ENCODE results near the gene TCF12. TPM values are rescaled to one million over a fixed set of nuclear protein-coding genes. Genes with fewer than 3 reads are reported as not detected.

The TCF12 gene
- polyA plus RNA-seq, 3 donors = 15.8 to 52.5 (median 27.6) TPM

GRCh38 chr15:57082054-57082728 is 163.7 kb downstream of the TCF12 start:
- TF ChIP-seq CTCF (IDR thresholded peaks at IDR 0.05) = no peak
- Histone ChIP-seq H3K27me3 (ENCODE audit: control insufficient read depth in 2 of 2, insufficient read depth in 2 of 2, low read length in 2 of 2) (no peaks in the 10 kb centered on the region), H3K9ac (ENCODE audit: insufficient read depth, low read length, poor library complexity, severe bottlenecking) (no peak overlapping the region), H2AFZ (ENCODE audit: insufficient read depth, low read depth, low read length, poor library complexity, severe bottlenecking) (no peak overlapping the region), H3K4me2 (replicated peaks; ENCODE audit: extremely low read depth, low read length, poor library complexity, severe bottlenecking) (no peak overlapping the region), H3K4me3 (replicated peaks in 1 of 3; ENCODE audit: low read depth in 2 of 3, low read length in 3 of 3) (no peak overlapping the region), H3K36me3 (replicated peaks in 1 of 2; ENCODE audit: control insufficient read depth in 1 of 2, insufficient read depth in 2 of 2, low read length in 2 of 2) (peaks cover 0 to 2% of the 10 kb centered on the region in 2 donors), H3K9me3 (replicated peaks in 1 of 2; ENCODE audit: control insufficient read depth in 1 of 2, insufficient read depth in 1 of 2, low read length in 2 of 2) (no peaks in the 10 kb centered on the region), H3K27ac (ENCODE audit: low read depth in 1 of 2, low read length in 2 of 2) (no peak overlapping the region), H3K79me2 (ENCODE audit: insufficient read depth, low read length) (peaks cover 29% of the 10 kb centered on the region), H3K4me1 (ENCODE audit: control insufficient read depth in 1 of 2, insufficient read depth in 2 of 2, low read length in 2 of 2) (peaks cover 12 to 14% of the 10 kb centered on the region in 2 donors), H4K20me1 (ENCODE audit: insufficient read depth, low read length) (peaks cover 33% of the 10 kb centered on the region)
- Mint-ChIP-seq H3K9me3 (no peaks in the 10 kb centered on the region), H3K27me3 (ENCODE audit: low read depth in 3 of 3) (no peaks in the 10 kb centered on the region), H3K36me3 (peaks cover 0 to 4% of the 10 kb centered on the region in 2 donors), H3K27ac (no peak overlapping the region), H3K4me3 (no peak overlapping the region), H3K4me1 (peaks cover 15% of the 10 kb centered on the region)
- no peak for DNase-seq
- intact Hi-C loops (cut with micrococcal nuclease) = no loop called here
- no CpG with 5 or more reads among the region's 3 CpGs for WGBS (ENCODE audit: insufficient coverage)

GRCh38 chr15:57084192-57084591 is 165.7 kb downstream of the TCF12 start:
- Histone ChIP-seq H3K4me1 (ENCODE audit: control insufficient read depth in 1 of 2, insufficient read depth in 2 of 2, low read length in 2 of 2) (peaks cover 12 to 13% of the 10 kb centered on the region in 2 donors), H2AFZ (ENCODE audit: insufficient read depth, low read depth, low read length, poor library complexity, severe bottlenecking) (no peak overlapping the region), H3K9me3 (replicated peaks in 1 of 2; ENCODE audit: control insufficient read depth in 1 of 2, insufficient read depth in 1 of 2, low read length in 2 of 2) (no peaks in the 10 kb centered on the region), H3K9ac (ENCODE audit: insufficient read depth, low read length, poor library complexity, severe bottlenecking) (no peak overlapping the region), H3K27ac (ENCODE audit: low read depth in 1 of 2, low read length in 2 of 2) (no peak overlapping the region), H3K4me2 (replicated peaks; ENCODE audit: extremely low read depth, low read length, poor library complexity, severe bottlenecking) (no peak overlapping the region), H3K79me2 (ENCODE audit: insufficient read depth, low read length) (peaks cover 36% of the 10 kb centered on the region), H4K20me1 (ENCODE audit: insufficient read depth, low read length) (peaks cover 42% of the 10 kb centered on the region), H3K36me3 (replicated peaks in 1 of 2; ENCODE audit: control insufficient read depth in 1 of 2, insufficient read depth in 2 of 2, low read length in 2 of 2) (peaks cover 0 to 2% of the 10 kb centered on the region in 2 donors), H3K4me3 (replicated peaks in 1 of 3; ENCODE audit: low read depth in 2 of 3, low read length in 3 of 3) (no peak overlapping the region), H3K27me3 (ENCODE audit: control insufficient read depth in 2 of 2, insufficient read depth in 2 of 2, low read length in 2 of 2) (no peaks in the 10 kb centered on the region)
- DNase-seq = no peak
- no peak for TF ChIP-seq CTCF (IDR thresholded peaks at IDR 0.05)
- 100% methylated on average over 1 of the region's 3 CpGs for WGBS (ENCODE audit: insufficient coverage)
- no peak overlapping the region for H3K27ac Mint-ChIP-seq
- peaks cover 0 to 4% of the 10 kb centered on the region in 2 donors for H3K36me3 Mint-ChIP-seq
- H3K27me3 Mint-ChIP-seq (ENCODE audit: low read depth in 3 of 3) = no peaks in the 10 kb centered on the region
- intact Hi-C loops (cut with micrococcal nuclease) = no loop called here
- H3K4me3 Mint-ChIP-seq = no peak overlapping the region
- H3K4me1 Mint-ChIP-seq = peaks cover 15% of the 10 kb centered on the region
- no peaks in the 10 kb centered on the region for H3K9me3 Mint-ChIP-seq

All from CD14-positive monocyte (primary cell).